ENCODE data around the gene SERP1. TPM values are rescaled to one million over a fixed set of nuclear protein-coding genes. Genes with fewer than 3 reads are reported as not detected.

SERP1 gene
- total RNA-seq = 100 to 1,000 TPM; 100 to 111 TPM

- DNase-seq = peak; percentile 100
- Mint-ChIP-seq H3K36me3 (peaks cover 45% of the 10 kb centered on the region), H3K27ac (peak within 1 kb of the TSS; percentile 96), H3K4me1 (ENCODE audit: low read depth) (peaks cover 58% of the 10 kb centered on the region), H3K27me3 (no peaks in the 10 kb centered on the region), H3K9me3 (no peaks in the 10 kb centered on the region), H3K4me3 (peak within 1 kb of the TSS; percentile 99)
- CTCF ChIA-PET = interaction anchor here (0.7 to 1.6 kb wide), 3 partner anchors 18 to 192 kb away, joined by 3 to 4 read pairs (median 4); no protein-coding TSS in a partner anchor
- POLR2A ChIA-PET = interaction anchor here (0.6 to 4.8 kb wide), 6 partner anchors 56 to 1685 kb away, joined by 4 to 74 read pairs (median 8); partner anchors contain the start of genes SELENOT, SIAH2 and TSC22D2
- intact Hi-C loops (cut with micrococcal nuclease) = loop anchor here (1.0 to 10.0 kb wide), 13 partner anchors 36 to 738 kb away; partner anchors contain the start of genes ERICH6, MED12L, PFN2 and SELENOT
Observed at GRCh38 chr3:150546226-150547044, at the start of gene SERP1, which contains the start of gene EIF2A. Gene SERP1, minus strand, starts transcription at chr3:150546496. Its CDS starts 361 bp downstream, at chr3:150546135. Gene EIF2A, plus strand, starts transcription at chr3:150546787. Its CDS starts 16 bp downstream, at chr3:150546803.

DNA sequence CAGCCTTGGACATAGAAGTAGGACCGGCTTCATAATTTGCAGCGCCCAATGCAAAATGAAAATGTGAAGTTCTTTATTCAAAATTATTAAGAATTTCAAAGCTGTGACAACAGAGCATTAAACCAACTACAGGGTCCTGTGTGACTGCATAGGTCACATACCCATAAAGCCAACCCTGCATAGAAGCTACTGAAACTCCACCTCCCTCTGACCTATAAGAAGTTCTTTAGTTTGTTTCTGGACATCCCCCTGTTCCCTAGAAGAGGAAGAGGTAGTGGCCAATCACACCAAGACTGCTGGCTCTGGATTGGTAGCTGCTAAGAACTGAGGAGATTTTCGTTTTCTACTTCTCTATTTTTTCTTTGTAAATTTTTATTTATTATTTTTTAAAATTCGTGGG lies 47.9 kb upstream of the SERP1 start:
- Mint-ChIP-seq H3K27ac (no peak overlapping the region), H3K9me3 (no peaks in the 10 kb centered on the region), H3K36me3 (no peaks in the 10 kb centered on the region), H3K4me1 (ENCODE audit: low read depth) (peaks cover 8% of the 10 kb centered on the region), H3K4me3 (no peak overlapping the region), H3K27me3 (no peaks in the 10 kb centered on the region)
- DNase-seq = no peak
- ChIA-PET CTCF (no interaction called here), POLR2A (interaction anchor here (0.6 to 1.8 kb wide), 2 partner anchors 9 to 19 kb away, joined by 4 to 6 read pairs; partner anchors contain the start of gene SELENOT)
- intact Hi-C loops (cut with micrococcal nuclease) = no loop called here

DNA sequence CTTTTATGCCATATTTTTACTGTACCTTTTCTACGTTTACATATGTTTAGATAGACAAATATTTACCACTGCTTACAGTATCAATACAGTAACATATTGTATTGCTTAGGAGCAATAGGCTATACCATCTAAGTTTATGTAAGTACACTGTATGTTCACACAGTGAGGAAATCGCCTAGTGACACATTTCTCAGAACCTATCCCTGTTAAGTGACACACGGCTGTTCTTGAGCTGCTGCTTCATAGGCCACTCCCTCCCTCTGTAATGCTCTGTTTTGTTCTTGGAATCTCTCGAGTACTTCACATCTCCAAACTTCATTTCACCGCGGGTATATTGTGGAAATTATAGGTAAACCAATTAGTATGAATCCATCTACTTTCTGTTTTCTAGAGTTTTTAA lies 43.5 kb upstream of the SERP1 start:
- Mint-ChIP-seq H3K4me3 (no peak overlapping the region), H3K36me3 (peaks cover 11% of the 10 kb centered on the region)

DNA sequence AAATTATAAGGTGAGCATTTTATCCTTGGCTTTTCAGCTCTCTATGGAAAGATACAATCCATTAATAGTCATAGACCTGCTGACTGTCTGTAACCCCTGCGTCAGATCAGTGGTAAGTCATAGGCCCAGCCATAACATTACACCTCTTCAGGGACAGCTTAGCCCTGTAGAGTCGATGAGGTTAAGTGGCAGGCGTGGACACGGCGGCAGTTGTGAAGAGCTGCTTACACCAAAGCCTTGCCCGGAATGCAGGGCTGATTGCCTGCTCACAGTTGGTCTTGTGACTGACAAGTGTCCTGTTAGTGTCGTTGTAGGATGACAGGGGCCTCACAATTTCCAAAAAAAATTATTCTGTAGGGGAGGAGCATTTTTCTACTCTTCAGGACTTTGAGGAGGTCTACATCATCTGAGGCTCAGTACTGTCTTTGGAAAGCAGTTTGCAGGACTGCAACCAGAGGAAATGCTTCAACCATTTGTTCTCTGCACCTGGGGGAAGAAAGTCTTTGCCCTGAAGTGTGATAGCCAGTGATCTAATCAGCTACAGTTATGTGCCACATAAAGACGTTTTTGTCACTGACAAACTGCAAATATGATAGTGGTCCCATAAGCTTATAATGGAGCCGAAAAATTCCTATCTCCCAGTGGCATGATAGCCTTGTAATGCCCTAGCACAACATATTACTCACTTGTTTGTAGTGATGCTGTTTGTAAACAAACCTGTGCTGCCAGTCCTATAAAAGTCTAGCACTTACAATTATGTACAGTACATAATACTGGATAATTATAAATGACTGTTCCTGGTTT lies 41.9 kb upstream of the SERP1 start:
- Mint-ChIP-seq H3K4me3 (no peak overlapping the region), H3K9me3 (no peaks in the 10 kb centered on the region), H3K27ac (no peak overlapping the region), H3K36me3 (peaks cover 17% of the 10 kb centered on the region), H3K4me1 (ENCODE audit: low read depth) (peaks cover 7% of the 10 kb centered on the region), H3K27me3 (no peaks in the 10 kb centered on the region)
- DNase-seq = no peak
- intact Hi-C loops (cut with micrococcal nuclease) = no loop called here
- ChIA-PET POLR2A (interaction anchor here (1.2 kb wide), 2 partner anchors 11 to 15 kb away, joined by 3 read pairs; partner anchors contain the start of gene SELENOT), CTCF (interaction anchor here (1.3 kb wide), 1 partner anchor 15 kb away, joined by 4 read pairs; the partner anchor contains the start of gene SELENOT)

More for the DNA sequence above, 43.5 kb upstream of the SERP1 start:
- Mint-ChIP-seq H3K27me3 (no peaks in the 10 kb centered on the region), H3K9me3 (no peaks in the 10 kb centered on the region), H3K27ac (peak overlapping the region; percentile 0), H3K4me1 (ENCODE audit: low read depth) (peaks cover 6% of the 10 kb centered on the region)
- POLR2A ChIA-PET = interaction anchor here (1.4 kb wide), 1 partner anchor 13 kb away, joined by 4 read pairs; the partner anchor contains the start of gene SELENOT
- intact Hi-C loops (cut with micrococcal nuclease) = no loop called here
- CTCF ChIA-PET = interaction anchor here (0.6 kb wide), 1 partner anchor 13 kb away, joined by 3 read pairs; the partner anchor contains the start of gene SELENOT
- DNase-seq = no peak

DNA sequence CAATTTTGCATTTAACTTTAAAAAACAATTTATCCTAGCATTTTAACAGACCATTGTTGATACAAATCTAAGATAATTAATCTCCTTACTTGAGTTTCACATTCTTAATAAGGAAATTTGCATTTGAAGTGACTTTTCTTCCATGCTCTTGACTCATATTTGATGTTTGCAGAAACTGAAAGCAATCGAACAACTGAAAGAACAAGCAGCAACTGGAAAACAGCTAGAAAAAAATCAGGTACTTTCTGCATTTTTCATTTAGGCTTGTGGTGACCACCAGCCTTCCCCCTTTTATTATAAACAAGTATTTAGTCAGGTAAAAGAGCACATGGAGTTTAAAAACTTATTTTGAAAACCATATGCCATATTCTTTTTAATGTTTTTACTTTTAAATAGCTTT lies 36.7 kb upstream of the SERP1 start:
- intact Hi-C loops (cut with micrococcal nuclease) = loop anchor here (1.0 to 2.0 kb wide), 3 partner anchors 20 to 155 kb away; partner anchors contain the start of genes EIF2A, SELENOT and SERP1
- CTCF ChIA-PET = no interaction called here
- peak overlapping the region; percentile 81 for H3K27ac Mint-ChIP-seq

GRCh38 chr3:150582620-150583019 lies 36.3 kb upstream of the SERP1 start:
- Mint-ChIP-seq H3K36me3 (peaks cover 38% of the 10 kb centered on the region), H3K9me3 (no peaks in the 10 kb centered on the region), H3K4me1 (ENCODE audit: low read depth) (peaks cover 12% of the 10 kb centered on the region), H3K27ac (peak overlapping the region; percentile 81), H3K4me3 (no peak overlapping the region), H3K27me3 (no peaks in the 10 kb centered on the region)
- CTCF ChIA-PET = no interaction called here
- intact Hi-C loops (cut with micrococcal nuclease) = loop anchor here (1.0 to 2.0 kb wide), 3 partner anchors 20 to 156 kb away; partner anchors contain the start of genes EIF2A, SELENOT and SERP1
- POLR2A ChIA-PET = interaction anchor here (0.5 to 1.5 kb wide), 2 partner anchors 20 to 425 kb away, joined by 4 to 6 read pairs; partner anchors contain the start of gene SELENOT
- DNase-seq = no peak

More for the DNA sequence above, 36.7 kb upstream of the SERP1 start:
- no peak for DNase-seq
- POLR2A ChIA-PET = interaction anchor here (0.5 to 1.5 kb wide), 2 partner anchors 20 to 424 kb away, joined by 4 to 6 read pairs; partner anchors contain the start of gene SELENOT
- Mint-ChIP-seq H3K4me1 (ENCODE audit: low read depth) (peaks cover 12% of the 10 kb centered on the region), H3K9me3 (no peaks in the 10 kb centered on the region), H3K36me3 (peaks cover 34% of the 10 kb centered on the region), H3K4me3 (no peak overlapping the region), H3K27me3 (no peaks in the 10 kb centered on the region)

- H3K4me3 Mint-ChIP-seq = no peak overlapping the region
- no peak overlapping the region for H3K27ac Mint-ChIP-seq
- intact Hi-C loops (cut with micrococcal nuclease) = no loop called here
- peaks cover 50% of the 10 kb centered on the region for H3K36me3 Mint-ChIP-seq
- CTCF ChIA-PET = interaction anchor here (0.6 kb wide), 1 partner anchor 32 kb away, joined by 3 read pairs; no protein-coding TSS in a partner anchor
- H3K27me3 Mint-ChIP-seq = no peaks in the 10 kb centered on the region
- POLR2A ChIA-PET = interaction anchor here (1.1 kb wide), 1 partner anchor 22 kb away, joined by 3 read pairs; the partner anchor contains the start of gene SELENOT
- peaks cover 16% of the 10 kb centered on the region for H3K4me1 Mint-ChIP-seq (ENCODE audit: low read depth)
- no peaks in the 10 kb centered on the region for H3K9me3 Mint-ChIP-seq
- no peak for DNase-seq
Observed at GRCh38 chr3:150581174-150581573, 34.9 kb upstream of the SERP1 start.

DNA sequence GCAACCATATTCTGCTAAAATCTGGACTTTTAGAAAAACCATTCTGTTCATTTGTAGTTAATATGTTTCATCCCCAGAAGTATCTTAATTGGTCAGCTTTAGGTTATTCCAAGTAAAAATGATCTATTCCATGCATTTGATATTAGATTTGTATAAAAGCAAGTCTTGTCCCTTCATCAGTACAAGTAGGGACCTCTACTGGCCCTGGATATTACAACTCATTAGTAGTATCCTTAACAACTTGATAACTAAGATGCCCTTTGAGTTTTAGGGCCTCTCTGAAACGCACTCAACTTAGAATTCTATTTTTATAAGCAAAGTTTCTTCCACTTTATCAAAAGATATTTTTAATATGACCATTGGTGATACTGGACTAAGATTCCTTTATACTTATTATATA lies 31.6 kb upstream of the SERP1 start:
- no peaks in the 10 kb centered on the region for H3K9me3 Mint-ChIP-seq
- intact Hi-C loops (cut with micrococcal nuclease) = no loop called here
- no peak overlapping the region for H3K27ac Mint-ChIP-seq
- peaks cover 37% of the 10 kb centered on the region for H3K36me3 Mint-ChIP-seq
- CTCF ChIA-PET = interaction anchor here (0.7 kb wide), 1 partner anchor 71 kb away, joined by 3 read pairs; no protein-coding TSS in a partner anchor
- no peaks in the 10 kb centered on the region for H3K27me3 Mint-ChIP-seq
- DNase-seq = no peak
- no peak overlapping the region for H3K4me3 Mint-ChIP-seq
- POLR2A ChIA-PET = interaction anchor here (1.5 kb wide), 1 partner anchor 25 kb away, joined by 4 read pairs; the partner anchor contains the start of gene SELENOT
- peaks cover 20% of the 10 kb centered on the region for H3K4me1 Mint-ChIP-seq (ENCODE audit: low read depth)

- Mint-ChIP-seq H3K9me3 (no peaks in the 10 kb centered on the region), H3K4me1 (ENCODE audit: low read depth) (no peaks in the 10 kb centered on the region), H3K27me3 (no peaks in the 10 kb centered on the region), H3K27ac (no peak overlapping the region), H3K36me3 (peaks cover 25% of the 10 kb centered on the region), H3K4me3 (no peak overlapping the region)
- POLR2A ChIA-PET = no interaction called here
- intact Hi-C loops (cut with micrococcal nuclease) = no loop called here
- no peak for DNase-seq
- CTCF ChIA-PET = interaction anchor here (1.8 kb wide), 1 partner anchor 154 kb away, joined by 5 read pairs; no protein-coding TSS in a partner anchor
Observed at GRCh38 chr3:150567328-150567727, 21.0 kb upstream of the SERP1 start.

DNA sequence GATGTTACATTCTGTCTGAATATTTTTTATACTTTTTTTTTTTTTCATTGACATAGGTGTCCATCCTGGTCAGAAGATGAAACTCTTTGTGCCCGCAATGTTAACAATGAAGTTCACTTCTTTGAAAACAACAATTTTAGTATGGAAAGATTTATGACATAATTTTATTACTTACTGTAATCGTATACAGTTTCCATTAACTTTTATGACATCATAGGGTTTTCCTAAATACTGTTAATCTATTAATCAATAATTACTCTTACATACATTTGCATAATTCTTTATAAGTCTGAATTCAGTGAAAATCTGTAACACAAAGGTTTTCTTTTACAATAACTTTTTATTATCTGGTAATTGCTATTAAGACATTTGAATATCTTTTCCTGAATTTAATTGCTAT lies 17.9 kb upstream of the SERP1 start:
- Mint-ChIP-seq H3K4me3 (no peak overlapping the region), H3K36me3 (peaks cover 16% of the 10 kb centered on the region), H3K9me3 (no peaks in the 10 kb centered on the region), H3K4me1 (ENCODE audit: low read depth) (no peaks in the 10 kb centered on the region), H3K27ac (no peak overlapping the region), H3K27me3 (no peaks in the 10 kb centered on the region)
- DNase-seq = no peak
- ChIA-PET CTCF (no interaction called here), POLR2A (no interaction called here)
- intact Hi-C loops (cut with micrococcal nuclease) = no loop called here

DNA sequence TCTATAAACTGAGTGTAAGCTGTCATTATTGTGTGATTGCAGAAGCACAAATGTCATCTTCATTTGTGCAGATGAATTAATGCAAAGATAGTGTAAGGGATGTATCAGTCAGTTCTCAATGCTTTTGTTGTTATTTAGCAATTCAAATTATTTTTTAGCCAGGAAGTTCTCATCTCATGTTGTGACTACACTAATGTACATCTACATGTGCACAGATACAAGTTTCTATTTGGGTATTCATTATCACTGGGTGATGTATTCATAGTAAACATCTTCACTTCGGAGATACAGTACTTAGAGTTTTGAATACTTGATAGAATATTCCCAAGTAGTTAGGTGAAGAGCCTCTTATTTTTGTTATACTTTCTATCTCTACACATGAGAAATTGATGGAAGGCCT lies 11.4 kb upstream of the SERP1 start:
- DNase-seq = no peak
- H3K36me3 Mint-ChIP-seq = peaks cover 41% of the 10 kb centered on the region
- peaks cover 27% of the 10 kb centered on the region for H3K4me1 Mint-ChIP-seq (ENCODE audit: low read depth)
- no peaks in the 10 kb centered on the region for H3K27me3 Mint-ChIP-seq
- ChIA-PET POLR2A (no interaction called here), CTCF (interaction anchor here (0.7 kb wide), 1 partner anchor 62 kb away, joined by 4 read pairs; no protein-coding TSS in a partner anchor)
- no peaks in the 10 kb centered on the region for H3K9me3 Mint-ChIP-seq
- H3K4me3 Mint-ChIP-seq = no peak overlapping the region
- intact Hi-C loops (cut with micrococcal nuclease) = no loop called here
- no peak overlapping the region for H3K27ac Mint-ChIP-seq

Data from activated CD4-positive, alpha-beta memory T cell treated with anti-CD3 and anti-CD28 coated beads for 36 hours (primary cell).